Subcutaneous abdominal adipose tissue (tissue), 5 donors: ENCODE data around the gene DACT1.

ENCODE experiments used
- H3K27ac ChIP-seq: one replicate; pipeline ENCODE4 v1.7.0; 2013; ENCODE audit warnings: low read depth, mild to moderate bottlenecking, inconsistent platforms, low read length, moderate library complexity
- H3K27me3 ChIP-seq, 5 donors: one replicate each; pipeline ENCODE4 v1.7.0; 2013; ENCODE audit warnings: low read length in 5 of 5, inconsistent platforms in 1 of 5; ENCODE audit not compliant: control insufficient read depth in 5 of 5, insufficient read depth in 4 of 5
- H3K36me3 ChIP-seq, 5 donors: one replicate each; pipeline ENCODE4 v1.7.0; 2013; ENCODE audit warnings: low read length in 5 of 5; ENCODE audit not compliant: control insufficient read depth in 5 of 5, insufficient read depth in 5 of 5
- H3K4me1 ChIP-seq, 5 donors: one replicate each; pipeline ENCODE4 v1.7.0; 2013; ENCODE audit warnings: low read length in 5 of 5, mild to moderate bottlenecking in 3 of 5, moderate library complexity in 1 of 5; ENCODE audit not compliant: control insufficient read depth in 5 of 5, insufficient read depth in 5 of 5
- H3K4me3 ChIP-seq, 5 donors: one replicate each; pipeline ENCODE4 v1.7.0; 2013; ENCODE audit warnings: low read length in 5 of 5, low read depth in 1 of 5
- H3K9ac ChIP-seq, 5 donors: one replicate each; pipeline ENCODE4 v1.7.0; 2013; ENCODE audit warnings: low read length in 5 of 5, mild to moderate bottlenecking in 4 of 5, moderate library complexity in 3 of 5
- H3K9me3 ChIP-seq, 5 donors: one replicate each; pipeline ENCODE4 v1.7.0; 2013; ENCODE audit warnings: low read length in 5 of 5; ENCODE audit not compliant: control insufficient read depth in 5 of 5
- donor health status: healthy.
- donor health status: healthy.
- donor health status: healthy.
- donor health status: healthy.
- donor health status: healthy.

The DACT1 gene

GRCh38 chr14:58643366-58643765 is 5.6 kb downstream of the DACT1 start:
- no peak overlapping the region for H3K4me3 ChIP-seq
- H3K9me3 ChIP-seq, result no peaks in the 10 kb centered on the region
- peaks cover 0 to 19% (median 17%) of the 10 kb centered on the region in 5 donors for H3K4me1 ChIP-seq
- H3K9ac ChIP-seq, result no peak overlapping the region
- H3K27ac ChIP-seq, result no peak overlapping the region
- H3K27me3 ChIP-seq, result peaks cover 0 to 13% (median 9%) of the 10 kb centered on the region in 5 donors
- peaks cover 0 to 20% (median 12%) of the 10 kb centered on the region in 5 donors for H3K36me3 ChIP-seq

DNA sequence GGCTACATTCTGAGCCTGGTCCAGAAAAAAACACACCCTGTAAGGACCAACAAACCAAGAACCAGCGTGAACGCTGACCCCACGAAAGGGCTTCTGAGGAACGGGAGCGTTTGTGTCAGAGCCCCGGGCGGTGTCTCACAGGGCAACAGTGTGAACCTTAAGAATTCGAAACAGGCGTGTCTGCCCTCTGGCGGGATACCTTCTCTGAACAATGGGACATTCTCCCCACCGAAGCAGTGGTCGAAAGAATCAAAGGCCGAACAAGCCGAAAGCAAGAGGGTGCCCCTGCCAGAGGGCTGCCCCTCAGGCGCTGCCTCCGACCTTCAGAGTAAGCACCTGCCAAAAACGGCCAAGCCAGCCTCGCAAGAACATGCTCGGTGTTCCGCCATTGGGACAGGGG is 7.9 kb downstream of the DACT1 start:
- Histone ChIP-seq H3K4me3 (no peak overlapping the region), H3K9me3 (no peaks in the 10 kb centered on the region), H3K36me3 (peaks cover 0 to 20% (median 12%) of the 10 kb centered on the region in 5 donors), H3K27ac (no peak overlapping the region), H3K27me3 (no peaks in the 10 kb centered on the region), H3K4me1 (no peaks in the 10 kb centered on the region), H3K9ac (no peak overlapping the region)

GRCh38 chr14:58646479-58646878 is 8.7 kb downstream of the DACT1 start:
- Histone ChIP-seq H3K9ac (no peak overlapping the region), H3K27me3 (no peaks in the 10 kb centered on the region), H3K36me3 (peaks cover 0 to 20% (median 12%) of the 10 kb centered on the region in 5 donors), H3K27ac (no peak overlapping the region), H3K9me3 (no peaks in the 10 kb centered on the region), H3K4me1 (no peaks in the 10 kb centered on the region), H3K4me3 (no peak overlapping the region)

- H3K9ac ChIP-seq, result no peak overlapping the region
- H3K27me3 ChIP-seq, result no peaks in the 10 kb centered on the region
- H3K4me1 ChIP-seq, result no peaks in the 10 kb centered on the region
- no peak overlapping the region for H3K4me3 ChIP-seq
- H3K36me3 ChIP-seq, result peaks cover 0 to 17% (median 8%) of the 10 kb centered on the region in 5 donors
- H3K27ac ChIP-seq, result no peak overlapping the region
- no peaks in the 10 kb centered on the region for H3K9me3 ChIP-seq
Measured at GRCh38 chr14:58647777-58648176, 10.0 kb downstream of the DACT1 start.

- Histone ChIP-seq H3K9ac (no peak overlapping the region), H3K27ac (no peak overlapping the region), H3K4me1 (no peaks in the 10 kb centered on the region), H3K4me3 (no peak overlapping the region), H3K9me3 (no peaks in the 10 kb centered on the region), H3K36me3 (peaks cover 0 to 7% (median 0%) of the 10 kb centered on the region in 5 donors), H3K27me3 (no peaks in the 10 kb centered on the region)
Measured at GRCh38 chr14:58650857-58651256, 13.1 kb downstream of the DACT1 start.

GRCh38 chr14:58656671-58657411 is 19.1 kb downstream of the DACT1 start:
- H3K4me1 ChIP-seq, result peaks cover 0 to 9% (median 4%) of the 10 kb centered on the region in 5 donors
- no peak overlapping the region for H3K27ac ChIP-seq
- no peaks in the 10 kb centered on the region for H3K9me3 ChIP-seq
- H3K9ac ChIP-seq, result no peak overlapping the region
- H3K36me3 ChIP-seq, result no peaks in the 10 kb centered on the region
- H3K27me3 ChIP-seq, result no peaks in the 10 kb centered on the region
- H3K4me3 ChIP-seq, result no peak overlapping the region

GRCh38 chr14:58659061-58659460 is 21.3 kb downstream of the DACT1 start:
- Histone ChIP-seq H3K36me3 (no peaks in the 10 kb centered on the region), H3K27me3 (no peaks in the 10 kb centered on the region), H3K9me3 (no peaks in the 10 kb centered on the region), H3K4me1 (peaks cover 0 to 9% (median 5%) of the 10 kb centered on the region in 5 donors), H3K27ac (no peak overlapping the region), H3K4me3 (no peak overlapping the region), H3K9ac (no peak overlapping the region)

DNA sequence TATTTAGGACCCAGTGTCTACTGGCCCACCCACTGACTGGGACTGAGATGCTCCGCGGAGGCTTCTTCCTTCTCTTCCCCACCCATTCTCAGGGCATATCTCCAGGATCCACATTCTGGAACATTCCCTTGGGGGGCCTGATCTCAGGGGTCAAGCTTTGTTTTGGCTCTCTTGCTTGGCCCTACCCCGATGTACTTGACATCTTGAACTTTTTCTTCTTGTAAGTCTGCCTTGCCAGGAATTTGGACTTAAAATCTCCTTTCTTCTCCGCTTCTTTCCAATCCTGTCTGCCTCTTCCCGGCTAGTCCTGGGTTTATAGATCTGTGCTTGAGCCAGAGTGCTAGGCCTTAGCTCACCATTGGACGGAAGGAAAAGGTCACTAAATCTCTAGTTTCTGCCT is 22.1 kb downstream of the DACT1 start:
- Histone ChIP-seq H3K36me3 (no peaks in the 10 kb centered on the region), H3K27ac (no peak overlapping the region), H3K4me3 (no peak overlapping the region), H3K9me3 (no peaks in the 10 kb centered on the region), H3K4me1 (peaks cover 0 to 9% (median 5%) of the 10 kb centered on the region in 5 donors), H3K9ac (no peak overlapping the region), H3K27me3 (no peaks in the 10 kb centered on the region)

DNA sequence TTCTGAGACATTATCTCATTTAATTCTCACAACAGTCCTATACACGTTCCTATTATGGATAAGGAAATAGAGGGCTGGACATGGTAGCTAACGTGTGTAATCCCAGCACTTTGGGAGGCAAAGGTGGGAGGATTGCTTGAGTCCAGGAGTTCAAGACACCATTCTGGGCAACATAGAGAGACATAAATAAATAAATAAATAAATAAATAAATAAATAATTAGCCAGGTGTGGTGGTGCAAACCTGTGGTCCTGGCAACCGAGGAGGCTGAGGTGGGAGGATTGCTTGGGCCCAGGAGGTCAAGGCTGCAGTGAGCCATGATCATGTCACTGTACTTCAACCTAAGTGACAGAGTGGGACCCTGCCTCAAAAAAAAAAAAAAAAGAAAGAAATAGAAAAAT is 22.6 kb downstream of the DACT1 start:
- H3K4me3 ChIP-seq, result no peak overlapping the region
- H3K9ac ChIP-seq, result no peak overlapping the region
- H3K4me1 ChIP-seq, result peaks cover 0 to 9% (median 5%) of the 10 kb centered on the region in 5 donors
- no peak overlapping the region for H3K27ac ChIP-seq
- no peaks in the 10 kb centered on the region for H3K27me3 ChIP-seq
- no peaks in the 10 kb centered on the region for H3K9me3 ChIP-seq
- H3K36me3 ChIP-seq, result no peaks in the 10 kb centered on the region

GRCh38 chr14:58662018-58662417 is 24.3 kb downstream of the DACT1 start:
- Histone ChIP-seq H3K27ac (no peak overlapping the region), H3K4me3 (no peak overlapping the region), H3K4me1 (peaks cover 0 to 9% (median 5%) of the 10 kb centered on the region in 5 donors), H3K9me3 (no peaks in the 10 kb centered on the region), H3K27me3 (no peaks in the 10 kb centered on the region), H3K9ac (no peak overlapping the region), H3K36me3 (no peaks in the 10 kb centered on the region)
